Spleen (tissue), 11 donors: ENCODE results near the gene LRRK1. TPM values are rescaled to one million over a fixed set of nuclear protein-coding genes. Genes with fewer than 3 reads are reported as not detected.

ENCODE experiments used
- DNase-seq: peaks from one replicate; pipeline ENCODE4 v3.0.0-alpha.2; 2020
- H3K27ac ChIP-seq, 8 donors: fragments of 200-600 bp; sonication (generic) in 7 of 8; 1 replicate in 4 of 8; 2 replicates in 4 of 8; pipeline versions ENCODE4 v1.5.0 to v1.8.0; 2016 to 2021; ENCODE audit warnings: inconsistent platforms in 4 of 8, mild to moderate bottlenecking in 4 of 8, moderate library complexity in 1 of 8
- H3K27me3 ChIP-seq, 7 donors: fragments of 200-600 bp; sonication (generic) in 6 of 7; replicated peaks in 1 of 7; 1 replicate in 4 of 7; 2 replicates in 3 of 7; pipeline versions ENCODE4 v1.5.0 to v1.8.0; 2016 to 2021; ENCODE audit warnings: inconsistent platforms in 3 of 7, mild to moderate bottlenecking in 1 of 7
- H3K36me3 ChIP-seq, 6 donors: fragments of 200-600 bp; sonication (generic) in 5 of 6; 1 replicate in 4 of 6; 2 replicates in 2 of 6; pipeline versions ENCODE4 v1.5.0 to v1.8.0; 2016 to 2021; ENCODE audit warnings: inconsistent platforms in 2 of 6
- H3K4me1 ChIP-seq, 6 donors: fragments of 200-600 bp; sonication (generic) in 5 of 6; 1 replicate in 3 of 6; 2 replicates in 3 of 6; pipeline versions ENCODE4 v1.5.0 to v1.8.0; 2016 to 2021; ENCODE audit warnings: inconsistent platforms in 3 of 6
- H3K4me3 ChIP-seq, 8 donors: fragments of 200-600 bp; sonication (generic) in 7 of 8; 1 replicate in 4 of 8; 2 replicates in 4 of 8; pipeline versions ENCODE4 v1.5.0 to v1.8.0; 2016 to 2021; ENCODE audit warnings: inconsistent platforms in 4 of 8, mild to moderate bottlenecking in 4 of 8, moderate library complexity in 2 of 8
- H3K9me3 ChIP-seq, 8 donors: fragments of 200-600 bp; sonication (generic) in 7 of 8; 1 replicate in 4 of 8; 2 replicates in 4 of 8; pipeline versions ENCODE4 v1.5.0 to v1.8.0; 2016 to 2021; ENCODE audit warnings: inconsistent platforms in 4 of 8
- CTCF ChIP-seq, 11 experiments: fragments of 200-600 bp in 7 of 11; fragments of 450-650 bp in 4 of 11; sonication (generic) in 4 of 11; IDR thresholded peaks in 8 of 11; conservative IDR thresholded peaks in 3 of 11; 1 replicate in 7 of 11; 2 replicates in 4 of 11; pipeline versions ENCODE4 v1.4.0 to v1.8.0; 2016 to 2021; ENCODE audit warnings: antibody characterized with exemption in 11 of 11, inconsistent platforms in 4 of 11, mild to moderate bottlenecking in 1 of 11
- POLR2A ChIP-seq, 3 donors: fragments of 450-650 bp; IDR thresholded peaks; one replicate each; pipeline ENCODE4 v1.5.1; 2017; ENCODE audit warnings: antibody characterized with exemption in 3 of 3, mild to moderate bottlenecking in 1 of 3
- POLR2AphosphoS5 ChIP-seq, 3 donors: sonication (generic); formaldehyde crosslinking; IDR thresholded peaks; one replicate each; pipeline ENCODE4 v1.5.1; 2017; ENCODE audit warnings: antibody characterized with exemption in 3 of 3
- WGBS, 5 donors: extraction: QIAGEN DNeasy Blood & Tissue Kit in 3 of 5; methylation state at CpG; one replicate each; pipeline versions ENCODE4 v1.1.5 to v1.1.7; 2013 to 2018; 5-methylcytosine and 5-hydroxymethylcytosine counted together
- intact Hi-C: fragments of 100-400 bp; cut with DNase I; formaldehyde crosslinking; loops from one replicate; pipeline ENCODE4 v1.15.0; 2023; ENCODE audit warnings: low total_unique reads
- polyA plus RNA-seq, 3 donors: library from polyadenylated mRNA; stranded (reverse); fragments of 200-250 nt; gene quantifications; one replicate each; pipeline ENCODE4 v1.2.1, GENCODE V29; 2013
- total RNA-seq, 7 donors: library from RNA; depleted of rRNA in 3 of 7; stranded (reverse); fragments of >200 nt in 3 of 7; fragmentation: NEBNext Ultra II Directional in 4 of 7; extraction: Animal tissue kit (Norgen Biotek cat#: 25700) in 4 of 7; gene quantifications; one replicate each; pipeline versions ENCODE4 v1.1.0 to v1.2.1, GENCODE V29; 2016 to 2021
- donor health status: healthy with polysubstance abuse.
- donor health status: DM: no; HTN: no; CAD: no; lungs with moderate emphysema.
- donor health status: DM: no; HTN: no; CAD: no.
- donor health status: Bipolar disorder and iron deficiency.
- donor health status: healthy.
- donor health status: DM: no; HTN: no; CAD: no.
- donor health status: DM: yes; HTN: yes; CAD: no.

Gene LRRK1
- total and polyA plus RNA-seq, 10 donors = 12.0 to 60.2 (median 48.8) TPM

DNA sequence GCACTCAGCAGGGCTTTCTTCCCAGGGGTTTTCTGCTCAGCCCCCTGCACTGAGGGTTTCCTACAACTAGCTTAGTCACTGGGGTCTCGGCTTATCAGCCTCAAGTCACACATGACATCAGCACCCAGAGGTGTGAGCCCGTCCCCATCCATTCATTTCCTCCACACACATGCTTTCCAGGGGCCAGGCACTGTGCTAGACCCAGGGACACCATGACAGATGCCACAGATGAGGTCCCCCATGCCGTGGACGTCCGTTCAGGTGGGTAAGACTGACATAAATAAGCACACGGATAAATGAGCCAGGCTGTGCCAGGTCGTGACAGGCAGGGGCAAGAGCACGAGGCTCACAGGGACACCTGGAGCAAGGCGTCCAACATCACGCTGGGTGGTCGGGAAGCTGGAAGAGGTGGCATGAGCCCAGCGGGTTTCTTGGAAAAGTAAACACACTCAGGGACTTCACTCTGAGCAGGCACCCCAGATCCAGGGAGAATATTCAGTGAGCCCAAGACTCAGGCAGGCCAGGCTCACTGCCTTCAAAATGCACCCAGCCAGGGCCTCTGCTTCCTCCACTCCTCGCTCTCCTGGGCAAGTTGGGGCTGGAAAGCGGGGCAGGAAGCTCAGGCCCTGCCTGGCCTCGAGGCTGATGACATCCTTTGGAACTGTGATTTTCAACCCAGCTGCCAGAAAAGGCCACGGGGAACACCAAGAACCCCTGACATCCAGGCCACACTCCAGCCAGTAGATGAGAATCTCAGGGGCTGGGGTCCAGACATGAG lies 193.4 kb downstream of the LRRK1 start:
- H3K4me3 ChIP-seq = no peak overlapping the region
- WGBS, 5 donors = 71 to 81% (median 76%) methylated on average over 15 to 16 of the region's 16 CpGs
- intact Hi-C loops = no loop called here
- TF ChIP-seq POLR2AphosphoS5 (IDR thresholded peaks at IDR 0.05) (no peak), POLR2A (IDR thresholded peaks at IDR 0.05) (no peak), CTCF (IDR thresholded peaks at IDR 0.05 in 8 of 11, conservative IDR thresholded peaks at IDR 0.05 in 3 of 11) (no peak)
- DNase-seq = peak; percentile 47
- H3K27me3 ChIP-seq = peaks cover 0 to 9% (median 0%) of the 10 kb centered on the region in 7 donors
- peaks cover 0 to 6% (median 0%) of the 10 kb centered on the region in 8 donors for H3K9me3 ChIP-seq
- no peak overlapping the region for H3K27ac ChIP-seq
- peaks cover 0 to 15% (median 11%) of the 10 kb centered on the region in 6 donors for H3K4me1 ChIP-seq
- no peaks in the 10 kb centered on the region for H3K36me3 ChIP-seq

DNA sequence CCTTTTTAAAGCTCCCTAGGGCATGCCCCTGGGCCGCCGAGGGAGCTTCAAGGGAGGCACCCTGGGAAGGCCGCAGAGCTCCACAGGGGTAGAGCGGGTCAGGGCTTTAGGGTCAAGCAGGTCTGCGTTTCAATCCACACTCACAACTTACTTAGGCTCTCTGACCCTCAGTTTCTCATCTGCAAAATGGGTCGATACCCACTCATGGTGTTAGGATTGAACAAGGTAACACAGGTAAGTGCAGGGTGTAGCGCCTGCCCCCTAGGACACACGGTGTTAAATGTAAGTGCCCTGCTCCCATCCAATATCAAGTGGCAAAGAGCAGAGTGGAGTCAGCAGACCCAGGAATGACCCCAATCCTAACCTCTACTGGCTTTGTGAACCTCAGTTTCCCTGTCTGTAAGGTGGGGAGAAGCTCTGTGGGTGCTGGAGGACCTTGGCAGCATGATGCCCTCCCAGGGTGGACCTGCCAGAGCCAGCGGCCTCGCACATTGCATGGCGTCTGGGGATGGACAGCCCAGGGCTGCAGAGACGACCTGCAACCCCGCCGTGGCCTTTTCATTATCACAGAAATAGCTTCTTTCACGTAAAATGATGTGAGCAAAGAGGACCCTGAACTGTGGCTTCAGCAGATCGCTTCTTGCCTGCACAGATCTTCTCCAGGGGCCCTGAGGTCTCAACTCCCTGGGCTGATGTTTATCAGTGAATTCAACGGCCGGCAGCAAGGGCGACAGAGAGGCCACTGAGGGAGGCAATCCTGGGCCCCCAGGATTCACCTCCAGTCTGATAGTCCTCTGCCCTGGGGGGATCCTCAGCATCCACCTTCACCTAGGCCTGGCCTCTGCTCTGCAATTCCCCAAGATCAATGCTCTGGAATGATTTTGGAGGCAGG lies 194.2 kb downstream of the LRRK1 start:
- Histone ChIP-seq H3K27ac (no peak overlapping the region), H3K9me3 (peaks cover 0 to under 1% (median 0%) of the 10 kb centered on the region in 8 donors), H3K27me3 (peaks cover 0 to 9% (median 0%) of the 10 kb centered on the region in 7 donors), H3K4me1 (peaks cover 0 to 15% (median 11%) of the 10 kb centered on the region in 6 donors), H3K36me3 (no peaks in the 10 kb centered on the region), H3K4me3 (no peak overlapping the region)
- peak; percentile 72 for DNase-seq
- WGBS, 5 donors = 83 to 91% (median 87%) methylated on average over 16 to 19 of the region's 19 CpGs
- no peak for TF ChIP-seq POLR2A (IDR thresholded peaks at IDR 0.05)
- TF ChIP-seq POLR2AphosphoS5 (IDR thresholded peaks at IDR 0.05) = no peak
- no peak for TF ChIP-seq CTCF (IDR thresholded peaks at IDR 0.05 in 8 of 11, conservative IDR thresholded peaks at IDR 0.05 in 3 of 11)
- intact Hi-C loops = no loop called here

DNA sequence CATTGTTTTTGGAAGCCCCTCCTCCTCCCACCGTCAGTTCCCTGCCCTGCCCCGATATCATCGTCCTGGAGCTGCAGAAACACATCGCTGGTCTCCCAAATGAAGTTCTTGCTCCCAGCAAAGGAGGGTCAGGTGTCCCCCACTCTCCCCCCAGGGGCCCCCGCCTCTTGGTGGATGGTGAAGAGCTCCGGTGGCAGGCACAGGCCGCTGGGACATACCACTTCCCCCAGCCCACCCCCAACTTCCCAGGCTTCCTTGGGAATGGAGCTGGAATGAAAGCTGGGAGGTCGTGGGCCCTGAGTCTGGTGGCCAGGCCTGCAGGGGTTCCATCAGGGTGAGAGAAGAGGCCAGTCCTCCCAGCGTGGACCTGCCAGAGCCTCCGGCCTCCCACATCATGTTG lies 195.0 kb downstream of the LRRK1 start:
- 62 to 76% (median 69%) methylated on average over 7 to 10 of the region's 10 CpGs for WGBS, 5 donors
- no peak overlapping the region for H3K4me3 ChIP-seq
- DNase-seq = peak; percentile 49
- TF ChIP-seq POLR2A (IDR thresholded peaks at IDR 0.05) (no peak), CTCF (IDR thresholded peaks at IDR 0.05 in 8 of 11, conservative IDR thresholded peaks at IDR 0.05 in 3 of 11) (no peak), POLR2AphosphoS5 (IDR thresholded peaks at IDR 0.05) (no peak)
- peaks cover 0 to 15% (median 11%) of the 10 kb centered on the region in 6 donors for H3K4me1 ChIP-seq
- no peaks in the 10 kb centered on the region for H3K9me3 ChIP-seq
- peaks cover 0 to 9% (median 0%) of the 10 kb centered on the region in 7 donors for H3K27me3 ChIP-seq
- no peak overlapping the region for H3K27ac ChIP-seq
- intact Hi-C loops = no loop called here
- no peaks in the 10 kb centered on the region for H3K36me3 ChIP-seq
